Left ventricle myocardium inferior (tissue), 1 donor: Measurements from ENCODE around the gene ADAT3. TPM values are rescaled to one million over a fixed set of nuclear protein-coding genes. Genes with fewer than 3 reads are reported as not detected.

Source experiments
- DNase-seq: peaks from one replicate; pipeline ENCODE4 v3.0.0-alpha.2; 2020
- H3K27ac ChIP-seq: fragments of 200-600 bp; replicated peaks from 2 replicates; pipeline ENCODE4 v1.8.0; 2021
- H3K27me3 ChIP-seq: fragments of 200-600 bp; 2 replicates; pipeline ENCODE4 v1.8.0; 2021; ENCODE audit warnings: low read depth
- H3K36me3 ChIP-seq: fragments of 200-600 bp; 2 replicates; pipeline ENCODE4 v1.8.0; 2021
- H3K4me1 ChIP-seq: fragments of 200-600 bp; 2 replicates; pipeline ENCODE4 v1.8.0; 2021
- H3K4me3 ChIP-seq: fragments of 200-600 bp; 2 replicates; pipeline ENCODE4 v1.8.0; 2021; ENCODE audit warnings: mild to moderate bottlenecking, moderate library complexity
- H3K9me3 ChIP-seq: fragments of 200-600 bp; replicated peaks from 2 replicates; pipeline ENCODE4 v1.8.0; 2021
- intact Hi-C: fragments of 100-400 bp; cut with micrococcal nuclease; formaldehyde crosslinking; loops from one replicate; pipeline ENCODE4 v1.11.0; 2022
- total RNA-seq: library from RNA; stranded (reverse); fragmentation: NEBNext Ultra II Directional; extraction: Animal tissue kit (Norgen Biotek cat#: 25700); gene quantifications from one replicate; pipeline ENCODE4 v1.2.1, GENCODE V29; 2021
- TF ChIP-seq, protein P1 (sequence below): fragments of 200-600 bp; IDR thresholded peaks from 2 replicates; pipeline ENCODE4 v1.8.0; 2021; ENCODE audit warnings: antibody characterized with exemption, mild to moderate bottlenecking, borderline replicate concordance
- donor health status: DM: no; HTN: yes; CAD: no; lungs with severe emphysema.

The ADAT3 gene
- total RNA-seq, 1 donor from 2014 or later: 1.8 TPM

- Histone ChIP-seq H3K9me3 (no peaks in the 10 kb centered on the region), H3K36me3 (no peaks in the 10 kb centered on the region), H3K27ac (peak overlapping the region; percentile 91), H3K4me1 (peaks cover 19% of the 10 kb centered on the region), H3K27me3 (no peaks in the 10 kb centered on the region), H3K4me3 (peak overlapping the region; percentile 81)
- no peak for DNase-seq
- intact Hi-C loops: no loop called here
- TF ChIP-seq, protein P1, sequence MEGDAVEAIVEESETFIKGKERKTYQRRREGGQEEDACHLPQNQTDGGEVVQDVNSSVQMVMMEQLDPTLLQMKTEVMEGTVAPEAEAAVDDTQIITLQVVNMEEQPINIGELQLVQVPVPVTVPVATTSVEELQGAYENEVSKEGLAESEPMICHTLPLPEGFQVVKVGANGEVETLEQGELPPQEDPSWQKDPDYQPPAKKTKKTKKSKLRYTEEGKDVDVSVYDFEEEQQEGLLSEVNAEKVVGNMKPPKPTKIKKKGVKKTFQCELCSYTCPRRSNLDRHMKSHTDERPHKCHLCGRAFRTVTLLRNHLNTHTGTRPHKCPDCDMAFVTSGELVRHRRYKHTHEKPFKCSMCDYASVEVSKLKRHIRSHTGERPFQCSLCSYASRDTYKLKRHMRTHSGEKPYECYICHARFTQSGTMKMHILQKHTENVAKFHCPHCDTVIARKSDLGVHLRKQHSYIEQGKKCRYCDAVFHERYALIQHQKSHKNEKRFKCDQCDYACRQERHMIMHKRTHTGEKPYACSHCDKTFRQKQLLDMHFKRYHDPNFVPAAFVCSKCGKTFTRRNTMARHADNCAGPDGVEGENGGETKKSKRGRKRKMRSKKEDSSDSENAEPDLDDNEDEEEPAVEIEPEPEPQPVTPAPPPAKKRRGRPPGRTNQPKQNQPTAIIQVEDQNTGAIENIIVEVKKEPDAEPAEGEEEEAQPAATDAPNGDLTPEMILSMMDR: no peak
Measured at GRCh38 chr19:1904860-1905109, 414 bp upstream of the ADAT3 start.

DNA sequence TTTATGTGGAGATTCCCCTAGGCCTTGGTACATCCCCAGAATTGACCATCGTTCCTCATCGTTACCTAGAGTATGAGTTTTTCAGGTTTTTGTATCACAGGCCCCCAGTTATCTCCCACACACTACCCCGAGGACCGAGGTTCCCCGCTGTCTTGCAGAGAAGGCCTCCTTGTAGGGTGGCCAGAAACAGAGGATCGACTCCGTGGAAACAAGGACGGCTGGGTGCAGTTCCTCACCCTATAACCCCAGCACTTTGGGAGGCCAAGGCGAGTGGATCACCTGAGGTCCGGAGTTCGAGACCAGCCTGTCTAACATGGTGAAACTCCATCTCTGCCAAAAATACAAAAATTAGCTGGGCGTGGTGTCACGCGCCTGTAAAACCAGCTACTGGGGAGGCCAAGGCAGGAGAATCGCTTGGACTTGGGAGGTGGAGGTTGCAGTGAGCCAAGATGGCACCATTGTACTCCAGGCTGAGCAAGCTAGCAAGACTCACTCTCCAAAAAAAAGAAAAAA lies 720 bp downstream of the ADAT3 start:
- Histone ChIP-seq H3K36me3 (no peaks in the 10 kb centered on the region), H3K4me3 (peak overlapping the region; percentile 81), H3K4me1 (peaks cover 19% of the 10 kb centered on the region), H3K9me3 (no peaks in the 10 kb centered on the region), H3K27me3 (no peaks in the 10 kb centered on the region), H3K27ac (peak overlapping the region; percentile 91)
- intact Hi-C loops: no loop called here
- TF ChIP-seq, protein P1: no peak
- DNase-seq: no peak

- intact Hi-C loops: no loop called here
- Histone ChIP-seq H3K27me3 (no peaks in the 10 kb centered on the region), H3K36me3 (peaks cover 4% of the 10 kb centered on the region), H3K4me3 (no peak overlapping the region), H3K4me1 (peaks cover 19% of the 10 kb centered on the region), H3K9me3 (no peaks in the 10 kb centered on the region), H3K27ac (no peak overlapping the region)
- TF ChIP-seq, protein P1: no peak
- no peak for DNase-seq
Measured at GRCh38 chr19:1906985-1907562, 1.9 kb downstream of the ADAT3 start.

DNA sequence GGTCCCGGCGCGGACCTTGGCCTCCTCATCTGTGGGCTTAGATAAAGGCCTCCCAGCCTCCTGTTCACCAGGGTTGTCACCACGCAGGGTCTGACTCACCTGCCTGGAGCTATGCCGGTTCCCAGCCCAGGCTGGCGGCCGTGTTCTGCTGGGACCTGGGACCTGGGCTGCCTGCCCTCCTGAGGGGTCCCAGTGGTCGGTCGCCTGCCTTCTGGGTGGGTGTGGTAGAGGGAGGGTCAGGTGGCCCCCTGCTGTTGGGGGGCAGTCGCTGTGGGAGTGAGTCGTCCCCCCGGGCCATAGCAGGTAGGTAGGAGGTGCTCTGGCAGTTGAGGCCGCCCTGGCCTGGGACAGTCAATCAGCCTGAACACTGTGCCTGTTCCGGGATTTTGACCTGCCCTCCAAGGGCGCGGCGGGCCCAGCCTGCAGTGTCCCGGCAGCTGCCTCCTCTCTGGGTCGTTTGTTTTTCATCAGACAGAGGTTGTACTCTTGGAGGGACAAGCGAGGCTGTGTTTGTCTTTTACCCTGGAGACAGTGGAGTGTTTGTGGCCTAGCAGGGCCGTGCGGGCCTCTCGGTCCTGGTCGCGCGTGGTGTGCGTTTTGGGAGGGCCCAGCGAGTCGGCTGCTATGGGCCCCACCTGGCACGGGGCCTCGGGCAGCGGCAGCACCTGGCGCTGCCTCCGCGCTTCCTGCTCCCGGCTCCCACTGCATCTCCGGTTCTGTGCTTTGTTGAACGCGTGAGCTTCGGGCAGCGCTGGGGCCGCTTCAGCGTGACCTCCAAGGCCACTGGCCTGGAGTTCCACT lies 2.6 kb downstream of the ADAT3 start:
- H3K4me1 ChIP-seq: peaks cover 19% of the 10 kb centered on the region
- DNase-seq: no peak
- peaks cover 11% of the 10 kb centered on the region for H3K36me3 ChIP-seq
- intact Hi-C loops: no loop called here
- H3K4me3 ChIP-seq: no peak overlapping the region
- no peak overlapping the region for H3K27ac ChIP-seq
- H3K9me3 ChIP-seq: no peaks in the 10 kb centered on the region
- TF ChIP-seq, protein P1: no peak
- no peaks in the 10 kb centered on the region for H3K27me3 ChIP-seq

DNA sequence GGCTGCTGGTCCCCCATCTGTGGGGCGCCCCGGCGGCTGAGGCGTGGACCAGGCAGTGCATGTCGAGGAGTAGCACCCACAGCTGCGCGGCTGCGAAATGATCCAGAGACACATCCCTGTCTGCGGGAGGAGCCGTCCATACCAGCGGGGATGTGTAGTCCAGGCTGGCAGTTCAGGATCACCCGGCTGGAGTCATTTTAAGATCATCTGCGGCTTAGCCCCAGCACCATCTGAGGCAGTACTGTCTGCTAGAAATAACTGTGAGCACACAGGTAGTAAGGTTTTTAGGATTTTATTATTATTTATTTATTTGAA lies 3.1 kb downstream of the ADAT3 start:
- Histone ChIP-seq H3K27ac (no peak overlapping the region), H3K27me3 (no peaks in the 10 kb centered on the region), H3K4me3 (no peak overlapping the region), H3K9me3 (no peaks in the 10 kb centered on the region), H3K4me1 (peaks cover 19% of the 10 kb centered on the region), H3K36me3 (peaks cover 17% of the 10 kb centered on the region)
- intact Hi-C loops: no loop called here
- DNase-seq: no peak
- TF ChIP-seq, protein P1: no peak
